IMR-90 (cell line): ENCODE data around the gene ABITRAM. TPM values are rescaled to one million over a fixed set of nuclear protein-coding genes. Genes with fewer than 3 reads are reported as not detected.
"Not testable (repeated sequence)": the region's sequence is repeated elsewhere in the genome, so short reads cannot be mapped to it uniquely, and the experiment has no call there.

Experiments
- ATAC-seq: fragments of 200-7000 bp; cut with Tn5 transposase; 2 replicates; pipeline ENCODE4 v1.9.1; 2020; ENCODE audit warnings: low read depth, mild to moderate bottlenecking, moderate library complexity
- BruUV-seq: library from RNA; stranded (reverse); fragments of 400-500 nt; replicated peaks from 2 replicates; lab custom pipeline; 2021; lab: Mats Ljungman, UMichigan
- CTCF ChIA-PET: fragments of 300-600 bp; formaldehyde crosslinking; extraction: SDS; loops from one replicate; lab custom pipeline; 2021; ENCODE audit warnings: antibody characterized with exemption; lab: Yijun Ruan, JAX
- POLR2A ChIA-PET: fragments of 300-600 bp; sonication (Branson Sonifier 250); formaldehyde crosslinking; loops from one replicate; lab custom pipeline; 2022; ENCODE audit warnings: antibody characterized with exemption; ENCODE audit not compliant: unreplicated experiment; lab: Charles Lee
- DNase-seq: peaks from one replicate; pipeline ENCODE4 v3.0.0; 2013
- H2AFZ ChIP-seq: replicated peaks from 2 replicates; pipeline ENCODE3; 2013; ENCODE audit warnings: low read length, mild to moderate bottlenecking; ENCODE audit not compliant: poor library complexity
- H2AK5ac ChIP-seq: 2 replicates; pipeline ENCODE4 v1.6.1; 2013; ENCODE audit warnings: low read depth, low read length, inconsistent platforms
- H2AK9ac ChIP-seq: replicated peaks from 2 replicates; pipeline ENCODE3; 2013; ENCODE audit warnings: mild to moderate bottlenecking, low read depth, low read length, moderate library complexity; ENCODE audit not compliant: poor library complexity
- H2BK120ac ChIP-seq: 2 replicates; pipeline ENCODE4 v1.6.1; 2013; ENCODE audit warnings: low read depth, low read length, inconsistent platforms
- H2BK15ac ChIP-seq: 3 replicates; pipeline ENCODE4 v1.6.1; 2013; ENCODE audit warnings: low read depth, low read length, inconsistent platforms
- H2BK20ac ChIP-seq: 2 replicates; pipeline ENCODE4 v1.6.1; 2013; ENCODE audit warnings: low read depth, mild to moderate bottlenecking, inconsistent platforms, low read length, moderate library complexity
- H2BK5ac ChIP-seq: 2 replicates; pipeline ENCODE4 v1.6.1; 2013; ENCODE audit warnings: mild to moderate bottlenecking, low read depth, low read length, inconsistent platforms; ENCODE audit not compliant: poor library complexity, severe bottlenecking
- H3K14ac ChIP-seq: replicated peaks from 2 replicates; pipeline ENCODE4 v1.6.1; 2013; ENCODE audit warnings: low read depth, low read length, inconsistent platforms
- H3K18ac ChIP-seq: 2 replicates; pipeline ENCODE4 v1.6.1; 2013; ENCODE audit warnings: low read depth, low read length, control low read depth
- H3K23ac ChIP-seq: 2 replicates; pipeline ENCODE4 v1.6.1; 2013; ENCODE audit warnings: low read depth, low read length, inconsistent platforms
- H3K27ac ChIP-seq: 2 replicates; pipeline ENCODE4 v1.5.1; 2013; ENCODE audit warnings: mild to moderate bottlenecking, control low read depth, low read length; ENCODE audit not compliant: insufficient read depth
- H3K27me3 ChIP-seq: 2 replicates; pipeline ENCODE4 v1.6.1; 2013; ENCODE audit warnings: low read length; ENCODE audit not compliant: control insufficient read depth, insufficient read depth
- H3K36me3 ChIP-seq: 2 replicates; pipeline ENCODE4 v1.6.1; 2013; ENCODE audit warnings: low read length, mixed read lengths; ENCODE audit not compliant: control insufficient read depth, insufficient read depth
- H3K4ac ChIP-seq: 2 replicates; pipeline ENCODE4 v1.6.1; 2013; ENCODE audit warnings: low read depth, low read length, inconsistent platforms
- H3K4me1 ChIP-seq: 2 replicates; pipeline ENCODE4 v1.6.1; 2013; ENCODE audit warnings: low read length, mixed read lengths; ENCODE audit not compliant: control insufficient read depth, insufficient read depth
- H3K4me2 ChIP-seq: 2 replicates; pipeline ENCODE4 v1.6.1; 2013; ENCODE audit warnings: low read depth, mild to moderate bottlenecking, control low read depth, low read length, moderate library complexity
- H3K4me3 ChIP-seq: 2 replicates; pipeline ENCODE4 v1.5.1; 2013; ENCODE audit warnings: low read depth, mild to moderate bottlenecking, control low read depth, low read length, moderate library complexity; ENCODE audit not compliant: insufficient read depth
- H3K56ac ChIP-seq: 2 replicates; pipeline ENCODE4 v1.6.1; 2013; ENCODE audit warnings: low read length, inconsistent platforms; ENCODE audit not compliant: insufficient read depth; ENCODE audit errors: extremely low read depth
- H3K79me1 ChIP-seq, 2 experiments: 2 replicates each; pipeline ENCODE4 v1.6.1; 2013; ENCODE audit warnings: low read length in 2 of 2, inconsistent platforms in 1 of 2, low read depth in 1 of 2
- H3K9ac ChIP-seq: 2 replicates; pipeline ENCODE4 v1.6.1; 2013; ENCODE audit warnings: low read depth, low read length, control low read depth
- H3K9me1 ChIP-seq: 2 replicates; pipeline ENCODE4 v1.6.1; 2013; ENCODE audit warnings: low read length, inconsistent platforms; ENCODE audit not compliant: insufficient read depth
- H3K9me3 ChIP-seq: 2 replicates; pipeline ENCODE4 v1.6.1; 2013; ENCODE audit warnings: low read length; ENCODE audit not compliant: control insufficient read depth, insufficient read depth
- H4K20me1 ChIP-seq: 2 replicates; pipeline ENCODE4 v1.6.1; 2013; ENCODE audit warnings: low read length, inconsistent platforms; ENCODE audit not compliant: insufficient read depth
- H4K5ac ChIP-seq: 2 replicates; pipeline ENCODE4 v1.6.1; 2013; ENCODE audit warnings: mild to moderate bottlenecking, low read depth, low read length, control low read depth
- H4K8ac ChIP-seq, 2 experiments: 2 replicates each; pipeline ENCODE4 v1.6.1; 2013; ENCODE audit warnings: low read depth in 2 of 2, low read length in 2 of 2, control low read depth in 1 of 2, inconsistent platforms in 1 of 2
- H4K91ac ChIP-seq: 2 replicates; pipeline ENCODE4 v1.6.1; 2013; ENCODE audit warnings: low read depth, low read length, inconsistent platforms; ENCODE audit not compliant: insufficient read depth
- WGBS, 2 experiments: methylation state at CpG; one replicate each; pipeline versions ENCODE4 v1.1.5 to v1.1.7; 2013; ENCODE audit warnings: missing lambda C conversion rate in 2 of 2; ENCODE audit not compliant: insufficient read length in 1 of 2; ENCODE audit errors: extremely low coverage in 2 of 2; 5-methylcytosine and 5-hydroxymethylcytosine counted together
- dilution Hi-C: fragments of 300-500 bp; cut with HindIII; formaldehyde crosslinking; loops from one replicate; pipeline ENCODE4 v1.14.3; 2018; ENCODE audit warnings: low sequenced_read_pairs; ENCODE audit not compliant: unreplicated experiment
- in situ Hi-C: fragments of 300-500 bp; cut with MboI; formaldehyde crosslinking; loops from 3 replicates; pipeline ENCODE4 v1.14.3; 2019; ENCODE audit warnings: low sequenced_read_pairs, inconsistent platforms, mixed read lengths
- intact Hi-C: fragments of 100-400 bp; cut with micrococcal nuclease; formaldehyde crosslinking; loops from 2 replicates; pipeline ENCODE4 v1.10.0; 2022
- polyA plus RNA-seq, 3 experiments: library from polyadenylated mRNA; depleted of rRNA; stranded (reverse); fragments of >200 nt; gene quantifications; 2 replicates each; pipeline ENCODE4 v1.2.3, GENCODE V29; 2012; ENCODE audit warnings: low replicate concordance in 1 of 3
- total RNA-seq: library from RNA; depleted of rRNA; stranded (reverse); fragments of >200 nt; gene quantifications from 2 replicates; pipeline ENCODE4 v1.2.3, GENCODE V29; 2012

ABITRAM gene
- total and polyA plus RNA-seq, 2 of the 4 experiments (the other 2 are of a cell fraction), result 8.6 to 10.3 TPM

GRCh38 chr9:108899023-108899695 lies 35.0 kb upstream of the ABITRAM start:
- H3K27ac ChIP-seq, H3K18ac ChIP-seq, H4K91ac ChIP-seq, H3K79me1 ChIP-seq, H2BK15ac ChIP-seq, H3K23ac ChIP-seq, H3K4me3 ChIP-seq, H2BK20ac ChIP-seq, ATAC-seq, BruUV-seq, H2AK5ac ChIP-seq, H4K8ac ChIP-seq, H3K27me3 ChIP-seq, H3K9me1 ChIP-seq, H3K9ac ChIP-seq, dilution Hi-C loops, H3K14ac ChIP-seq, H2AK9ac ChIP-seq, H3K4me2 ChIP-seq, H2BK5ac ChIP-seq, intact Hi-C loops, H2AFZ ChIP-seq, H3K56ac ChIP-seq, H3K4ac ChIP-seq, H3K4me1 ChIP-seq, H4K5ac ChIP-seq, DNase-seq, H3K9me3 ChIP-seq, H2BK120ac ChIP-seq, H4K20me1 ChIP-seq, POLR2A ChIA-PET: not testable (repeated sequence)
- in situ Hi-C loops, result loop anchor here (10.0 kb wide), 1 partner anchor 426 kb away; the partner anchor contains the start of gene EPB41L4B
- peaks cover 38% of the 10 kb centered on the region for H3K36me3 ChIP-seq
- WGBS, 2 experiments, result no CpG with 5 or more reads among the region's 8 CpGs
- CTCF ChIA-PET, result interaction anchor here (0.6 to 1.1 kb wide), 3 partner anchors 15 to 1016 kb away, joined by 3 to 5 read pairs (median 3); no protein-coding TSS in a partner anchor
